RWPE2 (cell line): ENCODE results near the gene SOCS2.
"Not testable (repeated sequence)": the region's sequence is repeated elsewhere in the genome, so short reads cannot be mapped to it uniquely, and the experiment has no call there.

Experiments used
- ATAC-seq: fragments of 200-7000 bp; cut with Tn5 transposase; 3 replicates; pipeline ENCODE4 v1.9.1; 2021; ENCODE audit warnings: low read depth
- DNase-seq: peaks from one replicate; pipeline ENCODE4 v3.0.0-alpha.2; 2020; ENCODE audit warnings: low spot score
- H3K27ac ChIP-seq: fragments of 450-650 bp; 2 replicates; pipeline ENCODE4 v1.5.1; 2017; ENCODE audit warnings: mild to moderate bottlenecking; ENCODE audit not compliant: poor library complexity, severe bottlenecking
- H3K27me3 ChIP-seq: fragments of 250-450 bp; sonication (Bioruptor Pico); 2 replicates; pipeline ENCODE4 v1.5.1; 2021; ENCODE audit warnings: mild to moderate bottlenecking, moderate library complexity; ENCODE audit not compliant: insufficient read depth, poor library complexity, severe bottlenecking
- H3K36me3 ChIP-seq: fragments of 250-450 bp; sonication (Bioruptor Pico); 2 replicates; pipeline ENCODE4 v1.5.1; 2020; ENCODE audit warnings: low read depth, mild to moderate bottlenecking, moderate library complexity
- H3K4me1 ChIP-seq: fragments of 250-450 bp; sonication (Bioruptor Pico); 2 replicates; pipeline ENCODE4 v1.5.1; 2021; ENCODE audit warnings: mild to moderate bottlenecking, moderate library complexity; ENCODE audit not compliant: insufficient read depth, poor library complexity, severe bottlenecking
- H3K4me3 ChIP-seq: fragments of 250-450 bp; sonication (Bioruptor Pico); 2 replicates; pipeline ENCODE4 v1.5.1; 2021; ENCODE audit warnings: mild to moderate bottlenecking, moderate library complexity; ENCODE audit not compliant: severe bottlenecking
- H3K9me3 ChIP-seq: fragments of 250-450 bp; sonication (Bioruptor Pico); 2 replicates; pipeline ENCODE4 v1.5.1; 2021; ENCODE audit warnings: mild to moderate bottlenecking, moderate library complexity; ENCODE audit not compliant: severe bottlenecking
- CTCF ChIP-seq: fragments of 450-650 bp; IDR thresholded peaks from one replicate; pipeline ENCODE4 v1.5.1; 2017; ENCODE audit warnings: mild to moderate bottlenecking, moderate library complexity; ENCODE audit not compliant: poor library complexity, severe bottlenecking

Gene SOCS2

GRCh38 chr12:93616584-93617101 is 44.2 kb downstream of the SOCS2 start:
- TF ChIP-seq CTCF, result no peak
- H3K4me3 ChIP-seq, result no peak overlapping the region
- H3K27ac ChIP-seq, result no peak overlapping the region
- DNase-seq, result no peak
- H3K36me3 ChIP-seq, result no peaks in the 10 kb centered on the region
- H3K9me3 ChIP-seq, result no peaks in the 10 kb centered on the region
- ATAC-seq, result peak; percentile 97
- H3K27me3 ChIP-seq, result no peaks in the 10 kb centered on the region
- H3K4me1 ChIP-seq, result peaks cover 3% of the 10 kb centered on the region

DNA sequence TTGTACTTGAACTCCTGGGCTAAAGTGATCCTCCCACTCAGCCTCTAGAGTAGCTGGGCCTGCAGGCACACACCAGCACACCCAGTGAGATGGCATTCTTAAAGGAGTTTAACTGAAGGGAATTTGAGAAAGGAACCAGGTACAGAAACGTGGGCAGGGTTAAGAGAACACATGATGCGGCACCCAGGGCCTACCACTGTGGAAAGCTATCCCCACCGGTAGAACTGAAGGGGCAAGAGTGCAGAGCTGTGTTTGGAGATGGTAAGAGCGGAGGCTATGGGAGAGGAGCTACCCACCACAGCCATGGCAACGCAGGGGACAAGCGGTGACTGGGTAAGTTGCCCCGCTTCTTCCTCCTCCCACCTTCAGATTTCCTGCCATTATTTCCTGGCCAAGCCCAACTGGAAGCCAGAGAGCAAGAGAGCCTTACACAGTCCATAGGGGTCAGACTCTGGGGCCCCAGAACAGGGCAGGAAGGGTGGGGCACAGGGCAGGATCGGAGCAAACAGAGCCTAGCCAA is 46.5 kb downstream of the SOCS2 start:
- Histone ChIP-seq H3K36me3 (no peaks in the 10 kb centered on the region), H3K4me3 (no peak overlapping the region), H3K4me1 (peaks cover 3% of the 10 kb centered on the region), H3K9me3 (no peaks in the 10 kb centered on the region), H3K27me3 (no peaks in the 10 kb centered on the region), H3K27ac (no peak overlapping the region)
- TF ChIP-seq CTCF, result no peak
- no peak for ATAC-seq
- DNase-seq, result no peak

- TF ChIP-seq CTCF, result no peak
- no peaks in the 10 kb centered on the region for H3K36me3 ChIP-seq
- H3K27ac ChIP-seq, result no peak overlapping the region
- H3K4me3 ChIP-seq, result no peak overlapping the region
- H3K27me3 ChIP-seq, result no peaks in the 10 kb centered on the region
- H3K4me1 ChIP-seq, result peaks cover 20% of the 10 kb centered on the region
- DNase-seq (no peak), ATAC-seq (no peak)
- H3K9me3 ChIP-seq, result no peaks in the 10 kb centered on the region
Observed at GRCh38 chr12:93621986-93622385, 49.5 kb downstream of the SOCS2 start.

- H3K36me3 ChIP-seq, result no peaks in the 10 kb centered on the region
- H3K9me3 ChIP-seq, result no peaks in the 10 kb centered on the region
- H3K27ac ChIP-seq, result no peak overlapping the region
- H3K4me1 ChIP-seq, result peaks cover 20% of the 10 kb centered on the region
- H3K4me3 ChIP-seq, result no peak overlapping the region
- TF ChIP-seq CTCF, result no peak
- no peak for ATAC-seq
- H3K27me3 ChIP-seq, result no peaks in the 10 kb centered on the region
- no peak for DNase-seq
Observed at GRCh38 chr12:93622485-93622884, 50.0 kb downstream of the SOCS2 start.

DNA sequence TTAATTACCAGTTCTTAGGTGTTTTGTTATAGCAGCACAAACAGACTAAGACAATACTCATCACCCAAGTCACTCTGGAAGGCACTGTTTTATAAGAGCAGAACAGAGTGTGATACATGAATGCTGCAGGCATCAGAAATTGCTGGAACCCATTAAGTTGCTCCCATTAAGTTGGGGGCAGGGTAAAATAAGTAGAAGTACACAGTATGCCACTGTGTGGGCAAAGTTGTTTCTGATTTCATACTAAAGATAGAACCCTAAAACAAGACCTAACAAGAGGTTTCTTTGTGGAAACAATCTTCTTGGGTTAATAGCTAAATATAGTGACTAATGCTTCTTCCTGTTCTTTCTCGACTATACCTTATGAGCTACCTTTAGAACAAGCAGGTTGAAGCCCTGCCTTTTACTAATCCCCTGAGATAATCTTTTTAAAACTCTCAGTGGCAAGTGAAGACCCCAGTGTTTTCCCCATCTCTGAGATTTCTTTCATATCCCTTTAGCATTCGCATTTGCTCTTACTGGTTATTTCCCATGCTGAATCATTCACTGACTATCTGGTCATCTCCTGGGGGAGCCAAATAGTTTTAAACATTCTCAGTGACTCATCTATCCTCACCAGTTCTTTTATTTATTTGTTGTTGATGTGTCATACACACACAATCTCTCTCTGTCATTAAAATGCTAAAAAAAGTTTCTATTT is 52.3 kb downstream of the SOCS2 start:
- Histone ChIP-seq H3K36me3 (no peaks in the 10 kb centered on the region), H3K27ac (peak overlapping the region; percentile 86), H3K9me3 (no peaks in the 10 kb centered on the region), H3K4me1 (peaks cover 20% of the 10 kb centered on the region), H3K27me3 (no peaks in the 10 kb centered on the region), H3K4me3 (no peak overlapping the region)
- no peak for TF ChIP-seq CTCF
- DNase-seq, result no peak
- peak; percentile 88 for ATAC-seq

DNA sequence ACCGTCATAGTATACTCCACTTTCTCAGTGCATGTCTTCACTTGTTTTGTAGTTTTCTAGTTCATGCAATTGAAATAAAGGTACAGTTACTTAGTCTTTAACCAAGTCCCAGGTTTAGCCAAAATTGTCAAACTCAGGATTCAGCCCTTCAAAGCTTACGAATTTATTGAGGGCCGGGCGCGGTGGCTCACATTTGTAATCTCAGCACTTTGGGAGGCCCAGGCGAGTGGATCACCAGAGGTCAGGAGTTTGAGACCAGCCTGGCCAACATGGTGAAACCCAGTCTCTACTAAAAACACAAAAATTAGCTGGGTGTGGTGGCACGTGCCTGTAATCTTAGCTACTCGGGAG is 52.8 kb downstream of the SOCS2 start:
- not testable (repeated sequence) for H3K27me3 ChIP-seq, DNase-seq, H3K36me3 ChIP-seq, H3K4me3 ChIP-seq, H3K9me3 ChIP-seq, ATAC-seq
- Histone ChIP-seq H3K27ac (peak overlapping the region; percentile 86), H3K4me1 (peaks cover 20% of the 10 kb centered on the region)
